A549 (cell line): ENCODE measurements around the gene BCR. TPM values are rescaled to one million over a fixed set of nuclear protein-coding genes. Genes with fewer than 3 reads are reported as not detected.

Experiments
- ATAC-seq, 2 experiments: fragments of 200-7000 bp in 1 of 2; fragments of >200 bp in 1 of 2; cut with Nextera tagmentation in 1 of 2; cut with Tn5 transposase in 1 of 2; 3 replicates each; pipeline versions ENCODE4 v1.8.0 to v1.9.1; 2018 to 2020; ENCODE audit warnings: mild to moderate bottlenecking in 1 of 2, moderate library complexity in 1 of 2
- CTCF ChIA-PET: fragments of 300-600 bp; sonication (Branson Sonifier 250); formaldehyde crosslinking; extraction: SDS; loops from one replicate; lab custom pipeline; 2021; ENCODE audit warnings: antibody characterized with exemption, inconsistent platforms; lab: Yijun Ruan, JAX
- POLR2A ChIA-PET: fragments of 350-600 bp; formaldehyde crosslinking; extraction: SDS; loops from one replicate; lab custom pipeline; 2021; ENCODE audit warnings: antibody characterized with exemption, inconsistent platforms; lab: Yijun Ruan, JAX
- DNase-seq, 2 experiments: peaks; one replicate each; pipeline versions ENCODE4 v3.0.0 to v3.0.0-alpha.2; 2011 to 2016; ENCODE audit warnings: low read depth in 1 of 2, low spot score in 1 of 2
- FAIRE-seq: peaks from 2 replicates; lab custom pipeline; 2011; peaks lifted over from hg19 to GRCh38; lab: Jason Lieb, UNC
- H3K27ac ChIP-seq, 2 experiments: fragments of >200 bp; sonication (Bioruptor Twin); formaldehyde crosslinking; 3 replicates each; pipeline ENCODE4 v1.5.1; 2016 to 2017
- H3K4me1 ChIP-seq: fragments of >200 bp; sonication (Bioruptor Twin); formaldehyde crosslinking; 3 replicates; pipeline ENCODE4 v1.6.1; 2016
- H3K4me2 ChIP-seq: fragments of >200 bp; sonication (Bioruptor Twin); formaldehyde crosslinking; 3 replicates; pipeline ENCODE4 v1.6.1; 2016
- H3K4me3 ChIP-seq: fragments of >200 bp; sonication (Bioruptor Twin); formaldehyde crosslinking; 3 replicates; pipeline ENCODE4 v1.5.1; 2016
- H3K9me3 ChIP-seq: fragments of >200 bp; sonication (Bioruptor Twin); formaldehyde crosslinking; 3 replicates; pipeline ENCODE4 v1.6.1; 2016
- CHD4 ChIP-seq: fragments of 200-600 bp; sonication (generic); IDR thresholded peaks from 2 replicates; pipeline ENCODE4 v1.6.1; 2016; ENCODE audit warnings: antibody characterized with exemption, mild to moderate bottlenecking, borderline replicate concordance
- EHF ChIP-seq: fragments of 250-450 bp; sonication (Bioruptor Pico); IDR thresholded peaks from 2 replicates; pipeline ENCODE4 v1.5.0; 2020; ENCODE audit warnings: mild to moderate bottlenecking
- HOXB13 ChIP-seq: fragments of 250-450 bp; sonication (Bioruptor Pico); IDR thresholded peaks from 2 replicates; pipeline ENCODE4 v1.5.0; 2020; ENCODE audit warnings: low read depth, mild to moderate bottlenecking, moderate library complexity
- HOXB5 ChIP-seq: fragments of 250-450 bp; sonication (Bioruptor Pico); IDR thresholded peaks from 2 replicates; pipeline ENCODE4 v1.5.0; 2020; ENCODE audit warnings: mild to moderate bottlenecking, moderate library complexity
- MYC ChIP-seq: IDR thresholded peaks from 2 replicates; pipeline ENCODE4 v1.6.1; 2012; ENCODE audit warnings: mild to moderate bottlenecking, inconsistent platforms, low read length, improper control_type of control experiment, borderline replicate concordance
- NPAS2 ChIP-seq: fragments of 250-450 bp; sonication (Bioruptor Pico); IDR thresholded peaks from 2 replicates; pipeline ENCODE4 v1.8.0; 2022; ENCODE audit warnings: mild to moderate bottlenecking, moderate library complexity, borderline replicate concordance
- RNF2 ChIP-seq: fragments of 200-600 bp; sonication (generic); IDR thresholded peaks from 2 replicates; pipeline ENCODE4 v1.6.1; 2016; ENCODE audit warnings: low read depth, mild to moderate bottlenecking, antibody characterized with exemption, moderate library complexity, borderline replicate concordance
- TFCP2L1 ChIP-seq: fragments of 250-450 bp; sonication (Bioruptor Pico); IDR thresholded peaks from 2 replicates; pipeline ENCODE4 v1.5.0; 2021; ENCODE audit warnings: mild to moderate bottlenecking
- WGBS: methylation state at CpG from one replicate; pipeline ENCODE4 v1.1.6; 2017; ENCODE audit errors: missing lambda C conversion rate; 5-methylcytosine and 5-hydroxymethylcytosine counted together
- polyA plus RNA-seq, 4 experiments: library from polyadenylated mRNA; depleted of rRNA in 3 of 4; stranded (reverse); fragments of >200 nt; fragmentation: RNase III in 1 of 4; extraction: RNeasy Plus Mini Kit Qiagen cat#74134 plus additional on column Dnase treatment in 1 of 4; gene quantifications; 2 replicates in 3 of 4; 3 replicates in 1 of 4; pipeline ENCODE4 v1.2.3, GENCODE V29; 2011 to 2017
- TF ChIP-seq, protein P1 (sequence below): fragments of 200-600 bp; sonication (generic); IDR thresholded peaks from 2 replicates; pipeline ENCODE4 v1.6.1; 2016; ENCODE audit warnings: antibody characterized with exemption, mild to moderate bottlenecking, moderate library complexity
- TF ChIP-seq, protein P2 (sequence below): fragments of >200 bp; sonication (Bioruptor Twin); formaldehyde crosslinking; IDR thresholded peaks from 3 replicates; pipeline ENCODE4 v1.5.1; 2016
- TF ChIP-seq, protein P3 (sequence below): fragments of >200 bp; sonication (Bioruptor Twin); formaldehyde crosslinking; IDR thresholded peaks from 3 replicates; pipeline ENCODE4 v1.6.1; 2016
- TF ChIP-seq, protein P4 (sequence below): fragments of 250-450 bp; sonication (Bioruptor Pico); IDR thresholded peaks from 2 replicates; pipeline ENCODE4 v1.5.0; 2020; ENCODE audit warnings: low read depth, mild to moderate bottlenecking, moderate library complexity
- TF ChIP-seq, protein P5 (sequence below): fragments of 250-450 bp; sonication (Bioruptor Pico); IDR thresholded peaks from 2 replicates; pipeline ENCODE4 v1.5.0; 2021; ENCODE audit warnings: mild to moderate bottlenecking, moderate library complexity, borderline replicate concordance

BCR gene
- polyA plus RNA-seq, 2 of the 4 experiments (the other 2 are of a cell fraction), result 14.7 to 16.4 TPM

DNA sequence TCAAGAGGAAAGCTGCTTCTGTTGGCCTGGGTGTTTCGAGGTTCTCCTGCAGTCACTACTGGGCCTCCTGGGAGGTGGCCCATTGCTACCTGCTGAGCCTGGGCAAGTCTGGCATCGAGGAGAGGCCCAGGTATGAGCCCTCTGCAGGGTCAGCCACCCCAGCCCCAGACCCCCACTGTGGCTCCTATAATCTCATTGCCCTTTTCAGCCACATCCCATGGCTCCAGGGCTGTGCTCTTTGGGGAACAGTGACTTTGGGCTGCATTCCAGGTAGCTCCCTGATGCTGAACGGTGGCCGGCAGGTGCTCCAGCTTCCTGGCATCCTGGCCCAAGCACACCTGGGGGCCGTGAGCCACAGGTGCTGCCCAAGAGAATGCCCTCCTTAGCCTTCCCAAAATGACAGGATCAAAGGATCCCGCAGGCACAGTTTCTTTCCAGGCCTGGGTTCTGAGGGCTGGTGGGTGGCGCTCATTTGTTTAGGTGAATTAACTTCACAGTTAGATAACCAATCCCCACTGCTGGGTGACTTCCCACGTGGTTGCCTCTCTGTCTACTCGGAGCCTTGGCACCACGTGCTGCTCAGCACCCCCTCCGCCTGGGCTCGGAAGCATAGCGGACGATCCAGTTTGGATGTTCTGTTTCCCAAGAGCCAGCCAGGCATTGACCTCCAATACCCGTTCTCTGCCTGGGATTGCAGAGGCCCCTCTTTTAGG is 97.4 kb downstream of the BCR start:
- ChIA-PET CTCF (interaction anchor here (0.9 to 2.2 kb wide), 4 partner anchors 99 to 318 kb away, joined by 3 to 19 read pairs (median 7); no protein-coding TSS in a partner anchor), POLR2A (no interaction called here)
- no peak for DNase-seq
- H3K4me1 ChIP-seq, result peaks cover 27% of the 10 kb centered on the region
- TF ChIP-seq, protein P1, sequence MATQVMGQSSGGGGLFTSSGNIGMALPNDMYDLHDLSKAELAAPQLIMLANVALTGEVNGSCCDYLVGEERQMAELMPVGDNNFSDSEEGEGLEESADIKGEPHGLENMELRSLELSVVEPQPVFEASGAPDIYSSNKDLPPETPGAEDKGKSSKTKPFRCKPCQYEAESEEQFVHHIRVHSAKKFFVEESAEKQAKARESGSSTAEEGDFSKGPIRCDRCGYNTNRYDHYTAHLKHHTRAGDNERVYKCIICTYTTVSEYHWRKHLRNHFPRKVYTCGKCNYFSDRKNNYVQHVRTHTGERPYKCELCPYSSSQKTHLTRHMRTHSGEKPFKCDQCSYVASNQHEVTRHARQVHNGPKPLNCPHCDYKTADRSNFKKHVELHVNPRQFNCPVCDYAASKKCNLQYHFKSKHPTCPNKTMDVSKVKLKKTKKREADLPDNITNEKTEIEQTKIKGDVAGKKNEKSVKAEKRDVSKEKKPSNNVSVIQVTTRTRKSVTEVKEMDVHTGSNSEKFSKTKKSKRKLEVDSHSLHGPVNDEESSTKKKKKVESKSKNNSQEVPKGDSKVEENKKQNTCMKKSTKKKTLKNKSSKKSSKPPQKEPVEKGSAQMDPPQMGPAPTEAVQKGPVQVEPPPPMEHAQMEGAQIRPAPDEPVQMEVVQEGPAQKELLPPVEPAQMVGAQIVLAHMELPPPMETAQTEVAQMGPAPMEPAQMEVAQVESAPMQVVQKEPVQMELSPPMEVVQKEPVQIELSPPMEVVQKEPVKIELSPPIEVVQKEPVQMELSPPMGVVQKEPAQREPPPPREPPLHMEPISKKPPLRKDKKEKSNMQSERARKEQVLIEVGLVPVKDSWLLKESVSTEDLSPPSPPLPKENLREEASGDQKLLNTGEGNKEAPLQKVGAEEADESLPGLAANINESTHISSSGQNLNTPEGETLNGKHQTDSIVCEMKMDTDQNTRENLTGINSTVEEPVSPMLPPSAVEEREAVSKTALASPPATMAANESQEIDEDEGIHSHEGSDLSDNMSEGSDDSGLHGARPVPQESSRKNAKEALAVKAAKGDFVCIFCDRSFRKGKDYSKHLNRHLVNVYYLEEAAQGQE, result no peak
- TF ChIP-seq, protein P2, sequence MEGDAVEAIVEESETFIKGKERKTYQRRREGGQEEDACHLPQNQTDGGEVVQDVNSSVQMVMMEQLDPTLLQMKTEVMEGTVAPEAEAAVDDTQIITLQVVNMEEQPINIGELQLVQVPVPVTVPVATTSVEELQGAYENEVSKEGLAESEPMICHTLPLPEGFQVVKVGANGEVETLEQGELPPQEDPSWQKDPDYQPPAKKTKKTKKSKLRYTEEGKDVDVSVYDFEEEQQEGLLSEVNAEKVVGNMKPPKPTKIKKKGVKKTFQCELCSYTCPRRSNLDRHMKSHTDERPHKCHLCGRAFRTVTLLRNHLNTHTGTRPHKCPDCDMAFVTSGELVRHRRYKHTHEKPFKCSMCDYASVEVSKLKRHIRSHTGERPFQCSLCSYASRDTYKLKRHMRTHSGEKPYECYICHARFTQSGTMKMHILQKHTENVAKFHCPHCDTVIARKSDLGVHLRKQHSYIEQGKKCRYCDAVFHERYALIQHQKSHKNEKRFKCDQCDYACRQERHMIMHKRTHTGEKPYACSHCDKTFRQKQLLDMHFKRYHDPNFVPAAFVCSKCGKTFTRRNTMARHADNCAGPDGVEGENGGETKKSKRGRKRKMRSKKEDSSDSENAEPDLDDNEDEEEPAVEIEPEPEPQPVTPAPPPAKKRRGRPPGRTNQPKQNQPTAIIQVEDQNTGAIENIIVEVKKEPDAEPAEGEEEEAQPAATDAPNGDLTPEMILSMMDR, result no peak
- no peak for TF ChIP-seq CHD4
- TF ChIP-seq EHF (CRISPR knock-in tag), result no peak
- TF ChIP-seq NPAS2, result no peak
- TF ChIP-seq, protein P3, sequence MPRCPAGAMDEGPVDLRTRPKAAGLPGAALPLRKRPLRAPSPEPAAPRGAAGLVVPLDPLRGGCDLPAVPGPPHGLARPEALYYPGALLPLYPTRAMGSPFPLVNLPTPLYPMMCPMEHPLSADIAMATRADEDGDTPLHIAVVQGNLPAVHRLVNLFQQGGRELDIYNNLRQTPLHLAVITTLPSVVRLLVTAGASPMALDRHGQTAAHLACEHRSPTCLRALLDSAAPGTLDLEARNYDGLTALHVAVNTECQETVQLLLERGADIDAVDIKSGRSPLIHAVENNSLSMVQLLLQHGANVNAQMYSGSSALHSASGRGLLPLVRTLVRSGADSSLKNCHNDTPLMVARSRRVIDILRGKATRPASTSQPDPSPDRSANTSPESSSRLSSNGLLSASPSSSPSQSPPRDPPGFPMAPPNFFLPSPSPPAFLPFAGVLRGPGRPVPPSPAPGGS, result no peak
- TF ChIP-seq HOXB5, result no peak
- TF ChIP-seq, protein P4, sequence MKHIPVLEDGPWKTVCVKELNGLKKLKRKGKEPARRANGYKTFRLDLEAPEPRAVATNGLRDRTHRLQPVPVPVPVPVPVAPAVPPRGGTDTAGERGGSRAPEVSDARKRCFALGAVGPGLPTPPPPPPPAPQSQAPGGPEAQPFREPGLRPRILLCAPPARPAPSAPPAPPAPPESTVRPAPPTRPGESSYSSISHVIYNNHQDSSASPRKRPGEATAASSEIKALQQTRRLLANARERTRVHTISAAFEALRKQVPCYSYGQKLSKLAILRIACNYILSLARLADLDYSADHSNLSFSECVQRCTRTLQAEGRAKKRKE, result no peak
- no peak for TF ChIP-seq HOXB13
- no peak for TF ChIP-seq MYC
- no peak for TF ChIP-seq RNF2
- ATAC-seq, result no peak
- no peak overlapping the region for H3K4me3 ChIP-seq
- no peak overlapping the region for H3K4me2 ChIP-seq
- no peak overlapping the region for H3K27ac ChIP-seq
- 80% methylated on average over 1 of the region's 15 CpGs for WGBS
- no peaks in the 10 kb centered on the region for H3K9me3 ChIP-seq
- no peak for FAIRE-seq

DNA sequence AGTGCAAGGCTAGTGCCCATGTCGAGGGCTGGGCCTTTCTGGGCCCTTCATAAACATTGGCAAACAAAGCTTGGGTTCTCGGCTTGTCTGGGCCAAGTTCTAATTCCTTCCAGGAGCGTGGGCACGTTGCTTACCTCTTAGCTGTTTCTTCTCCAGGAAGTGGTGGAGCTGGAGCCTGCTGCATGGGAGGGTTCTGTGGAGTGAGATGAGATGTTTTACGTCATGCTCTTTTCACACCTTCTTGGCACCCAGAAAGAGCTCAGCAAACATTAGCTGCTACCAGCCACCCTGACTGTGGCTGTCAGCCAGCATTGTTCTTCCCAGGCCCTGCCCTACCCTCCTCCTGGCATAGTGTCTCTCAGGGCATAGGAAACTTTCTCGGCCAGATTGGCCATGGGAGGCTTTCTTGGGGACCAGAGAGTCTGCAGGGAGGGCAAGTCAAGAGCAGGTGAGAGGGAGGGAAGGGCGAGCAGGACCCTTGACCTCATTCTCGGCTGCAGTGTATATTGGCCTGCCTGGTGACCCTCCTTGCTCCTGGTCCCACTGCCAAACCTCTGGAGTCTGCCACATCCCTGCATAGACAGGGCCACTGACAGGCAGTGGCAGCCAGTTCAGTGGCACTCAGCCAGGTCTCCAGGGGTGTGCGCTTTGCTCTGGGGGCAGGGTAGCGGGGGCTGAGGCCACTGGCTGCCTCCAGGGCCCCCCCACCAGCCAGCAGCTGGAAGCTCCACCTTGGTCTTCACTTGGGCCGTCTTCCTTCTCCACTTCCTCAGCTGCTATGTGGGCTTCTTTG is 98.8 kb downstream of the BCR start:
- H3K4me3 ChIP-seq, result no peak overlapping the region
- ATAC-seq (no peak), FAIRE-seq (no peak), DNase-seq (peak; percentile 32 to 52)
- H3K4me1 ChIP-seq, result peaks cover 27% of the 10 kb centered on the region
- ChIA-PET CTCF (interaction anchor here (0.6 to 2.2 kb wide), 7 partner anchors 11 to 135 kb away, joined by 3 to 19 read pairs (median 3); partner anchors contain the start of gene BCR), POLR2A (no interaction called here)
- peak overlapping the region; percentile 44 to 56; a peak in 2 of 6 replicates for H3K27ac ChIP-seq
- WGBS, result 61% methylated on average over 8 of the region's 11 CpGs
- TF ChIP-seq, protein P5, sequence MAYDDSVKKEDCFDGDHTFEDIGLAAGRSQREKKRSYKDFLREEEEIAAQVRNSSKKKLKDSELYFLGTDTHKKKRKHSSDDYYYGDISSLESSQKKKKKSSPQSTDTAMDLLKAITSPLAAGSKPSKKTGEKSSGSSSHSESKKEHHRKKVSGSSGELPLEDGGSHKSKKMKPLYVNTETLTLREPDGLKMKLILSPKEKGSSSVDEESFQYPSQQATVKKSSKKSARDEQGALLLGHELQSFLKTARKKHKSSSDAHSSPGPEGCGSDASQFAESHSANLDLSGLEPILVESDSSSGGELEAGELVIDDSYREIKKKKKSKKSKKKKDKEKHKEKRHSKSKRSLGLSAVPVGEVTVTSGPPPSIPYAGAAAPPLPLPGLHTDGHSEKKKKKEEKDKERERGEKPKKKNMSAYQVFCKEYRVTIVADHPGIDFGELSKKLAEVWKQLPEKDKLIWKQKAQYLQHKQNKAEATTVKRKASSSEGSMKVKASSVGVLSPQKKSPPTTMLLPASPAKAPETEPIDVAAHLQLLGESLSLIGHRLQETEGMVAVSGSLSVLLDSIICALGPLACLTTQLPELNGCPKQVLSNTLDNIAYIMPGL (CRISPR knock-in tag), result no peak
- TF ChIP-seq, protein P2, result no peak
- TF ChIP-seq TFCP2L1 (CRISPR knock-in tag), result no peak
- H3K4me2 ChIP-seq, result peak overlapping the region; percentile 12; the same call in 2 of the 3 replicates
- no peaks in the 10 kb centered on the region for H3K9me3 ChIP-seq
